ENCODE results near the gene GPC1.

GPC1 gene

GRCh38 chr2:240445961-240446663 lies 10.6 kb downstream of the GPC1 start:
- TF ChIP-seq ZNF274 (IDR thresholded peaks at IDR 0.05; ENCODE audit: low read depth, low read length), result no peak
- H3K4me3 ChIP-seq (ENCODE audit: low read length), result no peak overlapping the region

- no peak for TF ChIP-seq ZNF274 (IDR thresholded peaks at IDR 0.05; ENCODE audit: low read depth, low read length)
- no peak overlapping the region for H3K4me3 ChIP-seq (ENCODE audit: low read length)
Measured at GRCh38 chr2:240446664-240447175, 11.3 kb downstream of the GPC1 start.

GRCh38 chr2:240447331-240447730 lies 11.9 kb downstream of the GPC1 start:
- no peak for TF ChIP-seq ZNF274 (IDR thresholded peaks at IDR 0.05; ENCODE audit: low read depth, low read length)
- no peak overlapping the region for H3K4me3 ChIP-seq (ENCODE audit: low read length)

GRCh38 chr2:240447934-240448333 lies 12.5 kb downstream of the GPC1 start:
- H3K4me3 ChIP-seq (ENCODE audit: low read length), result no peak overlapping the region

GRCh38 chr2:240448387-240449274 lies 13.2 kb downstream of the GPC1 start:
- TF ChIP-seq ZNF274 (IDR thresholded peaks at IDR 0.05; ENCODE audit: low read depth, low read length), result no peak
- H3K4me3 ChIP-seq (ENCODE audit: low read length), result no peak overlapping the region

More at GRCh38 chr2:240447934-240448333, 12.5 kb downstream of the GPC1 start:
- no peak for TF ChIP-seq ZNF274 (IDR thresholded peaks at IDR 0.05; ENCODE audit: low read depth, low read length)

GRCh38 chr2:240449764-240450531 lies 14.5 kb downstream of the GPC1 start:
- no peak overlapping the region for H3K4me3 ChIP-seq (ENCODE audit: low read length)
- TF ChIP-seq ZNF274 (IDR thresholded peaks at IDR 0.05; ENCODE audit: low read depth, low read length), result no peak

- no peak overlapping the region for H3K4me3 ChIP-seq (ENCODE audit: low read length)
- no peak for TF ChIP-seq ZNF274 (IDR thresholded peaks at IDR 0.05; ENCODE audit: low read depth, low read length)
Measured at GRCh38 chr2:240450532-240451107, 15.2 kb downstream of the GPC1 start.

GRCh38 chr2:240451108-240451611 lies 15.7 kb downstream of the GPC1 start:
- TF ChIP-seq ZNF274 (IDR thresholded peaks at IDR 0.05; ENCODE audit: low read depth, low read length), result no peak
- no peak overlapping the region for H3K4me3 ChIP-seq (ENCODE audit: low read length)

- TF ChIP-seq ZNF274 (IDR thresholded peaks at IDR 0.05; ENCODE audit: low read depth, low read length), result no peak
- H3K4me3 ChIP-seq (ENCODE audit: low read length), result no peak overlapping the region
Measured at GRCh38 chr2:240451791-240452461, 16.5 kb downstream of the GPC1 start.

GRCh38 chr2:240452462-240453256 lies 17.2 kb downstream of the GPC1 start:
- TF ChIP-seq ZNF274 (IDR thresholded peaks at IDR 0.05; ENCODE audit: low read depth, low read length), result no peak

GRCh38 chr2:240453461-240454105 lies 18.1 kb downstream of the GPC1 start:
- no peak overlapping the region for H3K4me3 ChIP-seq (ENCODE audit: low read length)
- no peak for TF ChIP-seq ZNF274 (IDR thresholded peaks at IDR 0.05; ENCODE audit: low read depth, low read length)

More at GRCh38 chr2:240452462-240453256, 17.2 kb downstream of the GPC1 start:
- peak overlapping the region; percentile 21; the same call in 1 of the 2 replicates for H3K4me3 ChIP-seq (ENCODE audit: low read length)

All from GM08714 (cell line).